ENCODE measurements around the gene KIAA1549.

KIAA1549 gene

GRCh38 chr7:138974675-138975292 lies 6.4 kb downstream of the KIAA1549 start:
- DNase-seq = no peak

- no peak for DNase-seq
These were observed 7.1 kb downstream of the KIAA1549 start for GRCh38 chr7:138974103-138974502.

- no peak for DNase-seq
These were observed 10.2 kb downstream of the KIAA1549 start for GRCh38 chr7:138970952-138971351.

GRCh38 chr7:138970446-138970845 lies 10.7 kb downstream of the KIAA1549 start:
- no peak for DNase-seq

- no peak for DNase-seq
These were observed 14.0 kb downstream of the KIAA1549 start for GRCh38 chr7:138967159-138967558.

GRCh38 chr7:138964624-138965436 lies 16.4 kb downstream of the KIAA1549 start:
- DNase-seq = no peak

GRCh38 chr7:138963675-138964074 lies 17.5 kb downstream of the KIAA1549 start:
- DNase-seq = no peak

- DNase-seq = no peak
These were observed 18.5 kb downstream of the KIAA1549 start for GRCh38 chr7:138962561-138963270.

- DNase-seq = no peak
These were observed 20.0 kb downstream of the KIAA1549 start for GRCh38 chr7:138961159-138961558.

GRCh38 chr7:138958391-138958956 lies 22.7 kb downstream of the KIAA1549 start:
- DNase-seq = no peak

- no peak for DNase-seq
These were observed 23.3 kb downstream of the KIAA1549 start for GRCh38 chr7:138957753-138958390.

GRCh38 chr7:138957217-138957616 lies 24.0 kb downstream of the KIAA1549 start:
- no peak for DNase-seq

GRCh38 chr7:138954545-138955475 lies 26.4 kb downstream of the KIAA1549 start:
- DNase-seq = no peak

- no peak for DNase-seq
These were observed 28.4 kb downstream of the KIAA1549 start for GRCh38 chr7:138952791-138953190.

GRCh38 chr7:138951953-138952352 lies 29.2 kb downstream of the KIAA1549 start:
- no peak for DNase-seq

- no peak for DNase-seq
These were observed 31.6 kb downstream of the KIAA1549 start for GRCh38 chr7:138949421-138950088.

- no peak for DNase-seq
These were observed 32.8 kb downstream of the KIAA1549 start for GRCh38 chr7:138948403-138948802.

- DNase-seq = no peak
These were observed 35.4 kb downstream of the KIAA1549 start for GRCh38 chr7:138945821-138946220.

- DNase-seq = no peak
These were observed 36.0 kb downstream of the KIAA1549 start for GRCh38 chr7:138945154-138945553.

GRCh38 chr7:138944592-138944991 lies 36.6 kb downstream of the KIAA1549 start:
- DNase-seq = no peak

- DNase-seq = no peak
These were observed 38.1 kb downstream of the KIAA1549 start for GRCh38 chr7:138943061-138943460.
